Liver (tissue), 9 donors: ENCODE results near the gene C2CD2. TPM values are rescaled to one million over a fixed set of nuclear protein-coding genes. Genes with fewer than 3 reads are reported as not detected.

Experiments
- DNase-seq: peaks from one replicate; pipeline ENCODE4 v3.0.0-alpha.2; 2017; ENCODE audit warnings: low spot score
- H3K27ac ChIP-seq, 2 donors: one replicate each; pipeline ENCODE4 v1.7.0; 2013; ENCODE audit warnings: inconsistent platforms in 2 of 2, low read length in 2 of 2, control low read depth in 1 of 2, low read depth in 1 of 2, mild to moderate bottlenecking in 1 of 2
- H3K27me3 ChIP-seq, 4 donors: one replicate each; pipeline versions ENCODE4 v1.6.1 to v1.7.0; 2013; ENCODE audit warnings: low read length in 3 of 4, inconsistent platforms in 1 of 4, mild to moderate bottlenecking in 1 of 4, moderate library complexity in 1 of 4; ENCODE audit not compliant: control insufficient read depth in 4 of 4, insufficient read depth in 4 of 4
- H3K36me3 ChIP-seq, 4 donors: one replicate each; pipeline versions ENCODE4 v1.6.1 to v1.7.0; 2013; ENCODE audit warnings: low read length in 3 of 4, mild to moderate bottlenecking in 3 of 4, low read depth in 1 of 4, moderate library complexity in 1 of 4; ENCODE audit not compliant: control insufficient read depth in 4 of 4, insufficient read depth in 3 of 4
- H3K4me1 ChIP-seq, 4 donors: one replicate each; pipeline versions ENCODE4 v1.6.1 to v1.7.0; 2013; ENCODE audit warnings: low read length in 3 of 4, mild to moderate bottlenecking in 3 of 4, moderate library complexity in 1 of 4; ENCODE audit not compliant: control insufficient read depth in 4 of 4, insufficient read depth in 4 of 4
- H3K4me3 ChIP-seq, 3 donors: one replicate each; pipeline versions ENCODE4 v1.6.1 to v1.7.0; 2013; ENCODE audit warnings: low read length in 3 of 3, control low read depth in 1 of 3, low read depth in 1 of 3, mild to moderate bottlenecking in 1 of 3
- H3K9ac ChIP-seq, 2 donors: one replicate each; pipeline ENCODE4 v1.7.0; 2013; ENCODE audit warnings: low read length in 2 of 2, mild to moderate bottlenecking in 2 of 2, moderate library complexity in 2 of 2, control low read depth in 1 of 2, low read depth in 1 of 2
- H3K9me3 ChIP-seq, 4 donors: one replicate each; pipeline versions ENCODE4 v1.6.1 to v1.7.0; 2013; ENCODE audit warnings: low read length in 3 of 4; ENCODE audit not compliant: control insufficient read depth in 4 of 4
- ATF3 ChIP-seq: IDR thresholded peaks from 2 replicates; pipeline ENCODE4 v1.6.1; 2016; ENCODE audit warnings: antibody characterized with exemption
- CTCF ChIP-seq: fragments of 150-350 bp; IDR thresholded peaks from 2 replicates; pipeline ENCODE4 v1.5.1; 2017; ENCODE audit warnings: improper control_type of control experiment, low read depth, low read length; ENCODE audit not compliant: missing input control
- FOXA1 ChIP-seq: IDR thresholded peaks from 2 replicates; pipeline ENCODE4 v1.6.1; 2016; ENCODE audit warnings: antibody characterized with exemption
- FOXA2 ChIP-seq: IDR thresholded peaks from 2 replicates; pipeline ENCODE4 v1.6.1; 2016; ENCODE audit warnings: antibody characterized with exemption
- HNF4A ChIP-seq, 2 donors: conservative IDR thresholded peaks; 2 replicates each; pipeline ENCODE4 v1.6.1; 2016; ENCODE audit warnings: antibody characterized with exemption in 2 of 2, mild to moderate bottlenecking in 2 of 2
- HNF4G ChIP-seq: IDR thresholded peaks from 2 replicates; pipeline ENCODE4 v1.6.1; 2016; ENCODE audit warnings: antibody characterized with exemption
- MAX ChIP-seq: IDR thresholded peaks from 2 replicates; pipeline ENCODE4 v1.6.1; 2016; ENCODE audit warnings: antibody characterized with exemption
- NR2F2 ChIP-seq: IDR thresholded peaks from 2 replicates; pipeline ENCODE4 v1.6.1; 2016; ENCODE audit warnings: antibody characterized with exemption
- RAD21 ChIP-seq, 2 donors: IDR thresholded peaks; 2 replicates each; pipeline ENCODE4 v1.6.1; 2016; ENCODE audit warnings: antibody characterized with exemption in 2 of 2, mild to moderate bottlenecking in 2 of 2
- REST ChIP-seq: IDR thresholded peaks from 2 replicates; pipeline ENCODE4 v1.6.1; 2016; ENCODE audit warnings: antibody characterized with exemption, mild to moderate bottlenecking
- RXRA ChIP-seq, 2 donors: IDR thresholded peaks; 2 replicates each; pipeline ENCODE4 v1.6.1; 2017 to 2018; ENCODE audit warnings: antibody characterized with exemption in 2 of 2, mild to moderate bottlenecking in 1 of 2
- WGBS: extraction: QIAGEN DNeasy Blood & Tissue Kit; methylation state at CpG from one replicate; pipeline ENCODE4 v1.1.7; 2013; 5-methylcytosine and 5-hydroxymethylcytosine counted together
- polyA plus RNA-seq, 2 donors: library from polyadenylated mRNA; stranded (reverse) in 1 of 2; unstranded in 1 of 2; fragments of 200-250 nt in 1 of 2; fragments of >200 nt in 1 of 2; fragmentation: Nextera tagmentation in 1 of 2; extraction: Ambion mirVana in 1 of 2; gene quantifications; one replicate each; pipeline versions ENCODE4 v1.2.1 to v1.2.3, GENCODE V29; 2013 to 2015
- total RNA-seq, 2 donors: library from RNA; depleted of rRNA; stranded (reverse); fragments of >200 nt; gene quantifications; one replicate each; pipeline ENCODE4 v1.2.3, GENCODE V29; 2014
- donor health status: healthy.
- donor health status: healthy.
- donor health status: healthy.
- donor health status: healthy.
- donor health status: healthy.

The C2CD2 gene
- total and polyA plus RNA-seq, 4 donors = 2.9 to 17.9 (median 6.0) TPM

GRCh38 chr21:41928621-41929220 is 25.1 kb downstream of the C2CD2 start (continued):
- TF ChIP-seq REST = no peak
- TF ChIP-seq RAD21 (IDR thresholded peaks at IDR 0.05) = no peak
- TF ChIP-seq NR2F2 = no peak
- TF ChIP-seq FOXA1 = no peak
- TF ChIP-seq HNF4G = no peak
- TF ChIP-seq FOXA2 = no peak
- TF ChIP-seq RXRA (IDR thresholded peaks at IDR 0.05) = no peak

GRCh38 chr21:41927727-41928409 is 25.9 kb downstream of the C2CD2 start:
- no peak overlapping the region for H3K4me3 ChIP-seq
- H3K4me1 ChIP-seq = peaks cover 11 to 38% (median 25%) of the 10 kb centered on the region in 4 donors

More at GRCh38 chr21:41927727-41928409, 25.9 kb downstream of the C2CD2 start:
- Histone ChIP-seq H3K9me3 (no peaks in the 10 kb centered on the region), H3K27me3 (no peaks in the 10 kb centered on the region), H3K27ac (peak overlapping the region; percentile 6 to 12), H3K9ac (no peak overlapping the region), H3K36me3 (no peaks in the 10 kb centered on the region)
- no peak for DNase-seq
- no peak for TF ChIP-seq RAD21 (IDR thresholded peaks at IDR 0.05)
- no peak for TF ChIP-seq CTCF
- TF ChIP-seq REST = no peak
- TF ChIP-seq RXRA (IDR thresholded peaks at IDR 0.05) = no peak
- no peak for TF ChIP-seq MAX
- no peak for TF ChIP-seq FOXA2
- TF ChIP-seq NR2F2 = no peak
- TF ChIP-seq HNF4A (conservative IDR thresholded peaks at IDR 0.05) = no peak
- TF ChIP-seq ATF3 = no peak
- WGBS = 87% methylated on average over 17 of the region's 17 CpGs
